GM21515 (cell line): ENCODE results near the gene EIF5AL1.
"Not testable (repeated sequence)": the region's sequence is repeated elsewhere in the genome, so short reads cannot be mapped to it uniquely, and the experiment has no call there.

Experiments
- ATAC-seq: cut with Tn5 transposase; IDR thresholded peaks from one replicate; pipeline ENCODE4 v1.9.1; 2021; ENCODE audit not compliant: unreplicated experiment

Gene EIF5AL1

GRCh38 chr10:79487296-79488194 is 24.8 kb upstream of the EIF5AL1 start:
- peak; percentile 80 for ATAC-seq

GRCh38 chr10:79488336-79488735 is 24.0 kb upstream of the EIF5AL1 start:
- no peak for ATAC-seq

GRCh38 chr10:79488870-79489269 is 23.5 kb upstream of the EIF5AL1 start:
- no peak for ATAC-seq

- no peak for ATAC-seq
Measured at GRCh38 chr10:79490400-79491142, 21.8 kb upstream of the EIF5AL1 start.

GRCh38 chr10:79491143-79491835 is 21.0 kb upstream of the EIF5AL1 start:
- no peak for ATAC-seq

- ATAC-seq, result no peak
Measured at GRCh38 chr10:79492256-79492655, 20.1 kb upstream of the EIF5AL1 start.

- no peak for ATAC-seq
Measured at GRCh38 chr10:79492839-79493238, 19.5 kb upstream of the EIF5AL1 start.

- no peak for ATAC-seq
Measured at GRCh38 chr10:79493806-79494205, 18.5 kb upstream of the EIF5AL1 start.

- ATAC-seq, result no peak
Measured at GRCh38 chr10:79494871-79495705, 17.2 kb upstream of the EIF5AL1 start.

GRCh38 chr10:79495791-79496190 is 16.5 kb upstream of the EIF5AL1 start:
- ATAC-seq, result no peak

GRCh38 chr10:79496896-79497295 is 15.4 kb upstream of the EIF5AL1 start:
- no peak for ATAC-seq

- no peak for ATAC-seq
Measured at GRCh38 chr10:79498291-79498829, 14.0 kb upstream of the EIF5AL1 start.

GRCh38 chr10:79502561-79503309 is 9.6 kb upstream of the EIF5AL1 start:
- no peak for ATAC-seq

- not testable (repeated sequence) for ATAC-seq
Measured at GRCh38 chr10:79503787-79504186, 8.5 kb upstream of the EIF5AL1 start.

GRCh38 chr10:79504483-79504882 is 7.8 kb upstream of the EIF5AL1 start:
- ATAC-seq, result not testable (repeated sequence)

GRCh38 chr10:79505328-79505727 is 7.0 kb upstream of the EIF5AL1 start:
- not testable (repeated sequence) for ATAC-seq

- ATAC-seq, result no peak
Measured at GRCh38 chr10:79505829-79506228, 6.5 kb upstream of the EIF5AL1 start.

GRCh38 chr10:79507440-79508167 is 4.7 kb upstream of the EIF5AL1 start:
- ATAC-seq, result no peak

- ATAC-seq, result not testable (repeated sequence)
Measured at GRCh38 chr10:79508245-79508644, 4.1 kb upstream of the EIF5AL1 start.
